ENCODE measurements around the gene EBP.
A peak's percentile ranks its signal among the peaks of the same experiment; 100 is the strongest.
"Not testable (repeated sequence)": the region's sequence is repeated elsewhere in the genome, so short reads cannot be mapped to it uniquely, and the experiment has no call there.

Gene EBP

GRCh38 chrX:48531358-48531959 is 9.9 kb downstream of the EBP start:
- DNase-seq, result peak; percentile 65

DNA sequence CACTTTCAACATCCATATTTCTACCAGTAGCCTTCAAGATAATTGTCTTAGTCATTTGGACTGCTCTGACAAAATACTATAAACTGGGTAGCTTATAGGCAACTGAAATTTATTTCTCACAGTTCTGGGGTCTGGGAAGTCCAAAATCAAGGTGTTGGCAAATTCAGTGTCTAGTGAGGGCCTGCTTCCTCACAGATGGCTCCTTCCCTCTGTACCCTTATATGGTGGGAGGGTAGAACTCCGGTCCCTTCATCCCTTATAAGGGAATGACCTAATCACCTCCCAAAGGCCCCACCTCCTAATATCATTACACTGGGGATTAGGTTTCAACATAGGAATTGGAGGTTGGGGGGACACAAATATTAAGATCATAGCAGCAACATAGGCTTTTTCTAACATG is 10.6 kb downstream of the EBP start:
- DNase-seq, result no peak

GRCh38 chrX:48533165-48533564 is 11.6 kb downstream of the EBP start:
- no peak for DNase-seq

GRCh38 chrX:48538641-48539344 is 17.2 kb downstream of the EBP start:
- DNase-seq, result no peak

GRCh38 chrX:48539345-48540027 is 17.9 kb downstream of the EBP start, which contains the start of gene TBC1D25:
Gene TBC1D25, plus strand, starts transcription at chrX:48539714. Its CDS starts 84 bp downstream, at chrX:48539798.
- DNase-seq, result peak; percentile 95

- DNase-seq, result peak; percentile 43
Measured at GRCh38 chrX:48540028-48540375, 18.4 kb downstream of the EBP start.

GRCh38 chrX:48540480-48540879 is 18.9 kb downstream of the EBP start:
- no peak for DNase-seq

DNA sequence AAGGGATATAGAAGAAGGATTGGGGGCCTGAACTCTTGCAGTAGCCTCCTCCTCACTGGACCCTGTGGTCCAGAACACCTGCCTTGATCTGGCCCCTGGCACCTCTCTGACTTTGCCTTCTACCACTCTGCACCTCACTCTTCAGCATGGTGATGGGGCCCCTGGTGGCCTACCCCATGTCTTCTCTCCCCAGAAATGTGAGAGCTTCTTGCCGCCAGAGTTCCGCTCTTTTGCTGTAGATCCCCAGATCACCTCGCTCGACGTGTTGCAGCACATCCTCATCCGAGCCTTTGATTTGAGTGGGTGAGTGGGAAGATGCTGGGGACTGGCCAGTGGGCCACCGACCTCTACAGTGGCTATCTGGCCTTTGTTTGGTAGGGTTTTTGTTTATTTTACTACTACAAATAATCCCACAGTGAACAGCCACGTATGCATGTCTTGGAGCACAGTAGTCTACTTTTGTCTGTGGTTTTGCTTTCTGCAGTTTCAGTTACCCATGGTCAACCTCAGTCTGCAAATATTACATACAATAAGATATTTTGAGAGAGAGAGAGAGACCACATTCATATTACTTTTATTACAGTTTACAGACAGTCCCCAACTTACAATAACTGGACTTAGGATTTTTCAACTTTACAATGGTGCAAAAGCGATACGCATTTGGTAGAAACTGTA is 19.7 kb downstream of the EBP start:
- DNase-seq, result no peak

GRCh38 chrX:48548871-48549270 is 27.3 kb downstream of the EBP start:
- no peak for DNase-seq

DNA sequence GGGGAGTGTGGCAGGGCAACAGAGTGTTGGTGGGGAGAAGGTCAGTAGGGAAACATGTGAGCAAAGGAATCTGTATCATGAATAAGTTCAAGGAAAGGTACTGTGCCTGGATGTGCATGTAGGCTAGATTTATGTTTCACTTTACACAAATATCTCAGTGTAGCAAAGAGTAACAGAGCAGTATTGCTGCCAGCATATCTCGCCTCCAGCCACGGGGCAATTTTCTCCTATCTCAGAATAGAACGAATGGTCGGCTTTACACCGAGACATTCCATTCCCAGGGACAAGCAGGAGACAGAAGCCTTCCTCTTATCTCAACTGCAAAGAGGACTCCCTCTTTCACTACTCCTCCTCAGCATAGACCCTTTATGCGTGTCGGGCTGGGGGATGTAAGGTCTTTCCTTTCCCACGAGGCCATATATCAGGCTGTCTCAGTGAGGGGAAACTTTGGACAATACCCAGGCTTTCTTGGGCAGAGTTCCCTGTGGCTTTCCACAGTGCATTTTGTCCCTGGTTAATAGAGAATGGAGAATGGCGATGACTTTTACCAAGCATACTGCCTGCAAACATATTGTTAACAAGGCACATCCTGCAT is 34.2 kb downstream of the EBP start:
- DNase-seq, result not testable (repeated sequence)

- DNase-seq, result peak; percentile 73
Measured at GRCh38 chrX:48558271-48558670, 36.7 kb downstream of the EBP start.

GRCh38 chrX:48559636-48560035 is 38.0 kb downstream of the EBP start:
- no peak for DNase-seq

DNA sequence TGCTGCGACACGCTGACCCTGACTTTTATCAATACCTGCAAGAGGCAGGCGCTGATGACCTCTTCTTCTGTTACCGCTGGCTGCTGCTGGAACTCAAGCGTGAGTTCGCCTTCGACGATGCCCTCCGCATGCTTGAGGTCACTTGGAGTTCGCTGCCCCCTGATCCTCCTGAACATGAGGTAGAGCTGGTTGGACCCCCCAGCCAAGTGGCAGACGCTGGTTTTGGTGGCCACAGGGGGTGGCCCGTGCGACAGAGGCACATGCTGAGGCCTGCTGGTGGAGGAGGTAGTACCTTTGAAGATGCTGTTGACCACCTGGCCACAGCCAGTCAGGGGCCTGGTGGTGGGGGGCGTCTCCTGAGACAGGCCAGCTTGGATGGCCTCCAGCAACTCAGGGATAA is 38.4 kb downstream of the EBP start:
- DNase-seq, result no peak

DNA sequence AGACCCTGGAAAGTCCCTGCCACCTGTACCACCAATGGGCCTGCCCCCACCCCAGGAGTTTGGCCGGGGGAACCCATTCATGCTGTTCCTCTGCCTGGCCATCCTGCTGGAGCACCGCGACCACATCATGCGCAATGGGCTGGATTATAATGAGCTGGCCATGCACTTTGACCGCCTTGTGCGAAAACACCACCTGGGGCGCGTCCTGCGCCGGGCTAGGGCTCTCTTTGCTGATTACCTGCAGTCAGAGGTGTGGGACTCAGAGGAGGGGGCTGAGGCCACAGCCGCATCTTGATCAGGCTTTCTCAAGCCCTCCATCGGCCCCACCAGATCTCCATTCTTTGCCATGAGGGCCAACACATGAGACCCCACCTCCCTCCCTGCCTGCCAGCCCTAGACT is 39.1 kb downstream of the EBP start:
- DNase-seq, result no peak

- DNase-seq, result no peak
Measured at GRCh38 chrX:48569958-48570357, 48.4 kb downstream of the EBP start.

GRCh38 chrX:48573690-48574269 is 52.2 kb downstream of the EBP start:
- no peak for DNase-seq

DNA sequence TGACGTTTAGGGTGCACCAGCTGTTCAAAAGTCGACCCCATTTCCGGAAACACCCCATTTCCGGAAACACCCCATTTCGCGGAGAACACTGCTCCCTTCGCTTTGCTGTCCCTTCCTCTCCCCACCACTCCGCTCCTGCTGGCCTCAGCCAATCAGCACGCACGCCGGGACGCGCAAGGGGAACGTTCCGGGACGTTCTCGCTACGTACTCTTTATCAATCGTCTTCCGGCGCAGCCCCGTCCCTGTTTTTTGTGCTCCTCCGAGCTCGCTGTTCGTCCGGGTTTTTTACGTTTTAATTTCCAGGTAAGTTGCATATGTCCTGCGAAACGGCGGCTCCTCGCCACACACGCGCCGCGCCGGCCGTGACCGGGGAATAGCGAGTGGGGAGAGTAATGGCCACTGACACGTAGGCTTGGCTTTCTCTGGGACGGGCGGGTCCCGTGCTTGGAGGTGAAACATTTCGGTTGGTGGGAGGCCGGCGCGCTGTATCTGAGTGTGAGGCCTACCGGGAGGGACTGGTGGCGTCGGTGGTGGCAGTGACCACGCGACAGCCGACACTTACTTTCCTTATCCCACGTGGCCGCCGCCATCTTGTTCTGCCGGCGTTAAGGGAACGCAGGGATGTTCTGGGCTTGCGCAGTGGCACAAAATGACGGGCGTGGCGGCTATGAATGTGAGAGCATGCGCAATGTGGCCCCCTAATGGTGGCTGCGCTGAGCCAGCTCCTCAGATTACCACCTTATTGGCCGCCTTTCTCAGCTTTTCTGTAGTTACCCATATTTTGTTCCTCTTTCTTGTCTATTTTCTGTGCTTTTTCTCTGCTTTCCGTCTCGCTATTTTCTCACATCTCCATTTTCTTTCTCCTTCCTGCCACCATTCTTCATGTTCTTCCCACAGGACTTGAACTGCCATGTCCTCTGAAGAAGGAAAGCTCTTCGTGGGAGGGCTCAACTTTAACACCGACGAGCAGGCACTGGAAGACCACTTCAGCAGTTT is 53.0 kb downstream of the EBP start, which contains the start of gene RBM3:
RBM3 (plus strand) TSS at position 215 of the 997 bp plus-strand sequence; CDS start at position 912, 697 bp downstream.
- peak; percentile 89 for DNase-seq

DNA sequence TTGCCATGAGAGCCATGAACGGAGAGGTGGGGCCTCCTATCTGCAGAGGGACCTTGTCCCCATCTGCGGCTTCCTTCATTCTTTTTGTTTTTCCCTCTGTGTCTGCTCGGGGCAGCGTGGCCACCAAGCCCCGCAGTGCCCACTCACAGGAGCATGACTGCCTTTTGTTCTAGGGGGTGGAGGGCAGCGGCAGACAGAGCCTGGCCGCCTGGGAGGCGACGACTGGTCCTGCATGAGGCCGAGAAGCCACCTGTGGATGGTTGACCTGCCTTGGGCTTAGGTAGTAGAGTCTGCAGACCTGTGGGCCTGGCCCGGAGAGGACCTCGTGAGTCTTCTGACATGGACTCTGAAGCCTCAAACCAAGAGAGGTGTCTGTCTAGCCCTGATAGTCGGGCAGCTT is 54.0 kb downstream of the EBP start:
- no peak for DNase-seq

- DNase-seq, result no peak
Measured at GRCh38 chrX:48576108-48576507, 54.5 kb downstream of the EBP start.

Data from EL (cell line).